ENCODE data around the gene SMO. TPM values are rescaled to one million over a fixed set of nuclear protein-coding genes. Genes with fewer than 3 reads are reported as not detected.

SMO gene
- total and polyA plus RNA-seq, 8 donors: 2.6 to 13.4 (median 4.3) TPM

DNA sequence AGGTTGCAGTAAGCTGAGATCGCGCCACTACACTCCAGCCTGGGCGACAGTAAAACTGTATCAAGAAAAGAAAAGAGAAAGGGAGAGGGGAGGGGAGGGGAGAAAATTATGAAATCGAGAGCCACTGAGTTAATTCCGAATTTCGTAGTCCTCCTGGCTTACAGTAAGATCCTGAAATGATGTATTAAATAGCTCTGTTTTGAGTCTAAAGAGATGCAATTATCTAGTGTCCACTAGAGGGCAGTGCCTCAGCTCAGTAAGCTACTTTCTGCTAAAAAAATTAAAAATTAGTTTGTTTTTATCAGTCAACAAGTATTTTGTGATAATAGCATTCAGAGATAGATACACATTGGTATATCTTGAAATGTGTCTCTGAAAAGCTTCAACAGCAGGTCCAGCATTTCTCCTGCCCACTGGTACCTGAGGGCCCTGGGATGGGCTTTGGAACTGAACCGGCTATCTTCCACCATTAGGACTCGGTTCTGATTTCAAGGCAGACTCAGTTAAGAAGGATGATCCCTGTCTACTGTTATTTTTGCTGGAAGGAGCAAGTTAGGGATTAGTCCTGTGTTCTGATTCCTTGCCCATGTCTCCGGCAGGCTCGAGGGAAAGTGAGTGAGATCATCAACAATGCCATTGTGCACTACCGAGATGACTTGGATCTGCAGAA, 24.4 kb upstream of the SMO start:
- Histone ChIP-seq H3K4me1 (no peaks in the 10 kb centered on the region), H3K9me3 (no peaks in the 10 kb centered on the region), H3K36me3 (no peaks in the 10 kb centered on the region), H3K27me3 (no peaks in the 10 kb centered on the region), H3K27ac (no peak overlapping the region), H3K4me3 (no peak overlapping the region)
- ATAC-seq (peak in 3 of 4 donors; percentile 57 to 78 (median 70)), DNase-seq (no peak), FAIRE-seq (no peak)
- intact Hi-C loops (cut with DNase I): no loop called here
- TF ChIP-seq, protein P1, sequence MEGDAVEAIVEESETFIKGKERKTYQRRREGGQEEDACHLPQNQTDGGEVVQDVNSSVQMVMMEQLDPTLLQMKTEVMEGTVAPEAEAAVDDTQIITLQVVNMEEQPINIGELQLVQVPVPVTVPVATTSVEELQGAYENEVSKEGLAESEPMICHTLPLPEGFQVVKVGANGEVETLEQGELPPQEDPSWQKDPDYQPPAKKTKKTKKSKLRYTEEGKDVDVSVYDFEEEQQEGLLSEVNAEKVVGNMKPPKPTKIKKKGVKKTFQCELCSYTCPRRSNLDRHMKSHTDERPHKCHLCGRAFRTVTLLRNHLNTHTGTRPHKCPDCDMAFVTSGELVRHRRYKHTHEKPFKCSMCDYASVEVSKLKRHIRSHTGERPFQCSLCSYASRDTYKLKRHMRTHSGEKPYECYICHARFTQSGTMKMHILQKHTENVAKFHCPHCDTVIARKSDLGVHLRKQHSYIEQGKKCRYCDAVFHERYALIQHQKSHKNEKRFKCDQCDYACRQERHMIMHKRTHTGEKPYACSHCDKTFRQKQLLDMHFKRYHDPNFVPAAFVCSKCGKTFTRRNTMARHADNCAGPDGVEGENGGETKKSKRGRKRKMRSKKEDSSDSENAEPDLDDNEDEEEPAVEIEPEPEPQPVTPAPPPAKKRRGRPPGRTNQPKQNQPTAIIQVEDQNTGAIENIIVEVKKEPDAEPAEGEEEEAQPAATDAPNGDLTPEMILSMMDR (IDR thresholded peaks at IDR 0.05): peak; percentile 65 to 87 (median 74)
- 59 to 63% methylated on average over 11 of the region's 11 CpGs for WGBS, 2 donors

DNA sequence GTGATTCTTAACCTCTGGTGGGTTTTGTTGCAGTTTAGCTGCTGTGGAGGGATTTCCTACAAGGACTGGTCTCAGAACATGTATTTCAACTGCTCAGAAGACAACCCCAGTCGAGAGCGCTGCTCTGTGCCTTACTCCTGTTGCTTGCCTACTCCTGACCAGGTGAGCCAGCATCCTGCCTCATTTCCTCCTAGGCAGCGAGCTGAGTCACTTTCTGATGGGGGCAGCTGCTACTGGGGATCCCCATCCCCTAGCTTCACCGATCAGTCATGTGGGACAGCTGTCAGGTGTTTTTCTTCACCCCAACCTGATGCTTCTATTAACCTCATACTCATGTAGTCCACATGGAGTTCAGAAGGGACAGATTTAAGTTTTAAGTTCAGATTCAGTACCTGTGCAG, 21.7 kb upstream of the SMO start:
- 82 to 88% methylated on average over 4 of the region's 4 CpGs for WGBS, 2 donors

DNA sequence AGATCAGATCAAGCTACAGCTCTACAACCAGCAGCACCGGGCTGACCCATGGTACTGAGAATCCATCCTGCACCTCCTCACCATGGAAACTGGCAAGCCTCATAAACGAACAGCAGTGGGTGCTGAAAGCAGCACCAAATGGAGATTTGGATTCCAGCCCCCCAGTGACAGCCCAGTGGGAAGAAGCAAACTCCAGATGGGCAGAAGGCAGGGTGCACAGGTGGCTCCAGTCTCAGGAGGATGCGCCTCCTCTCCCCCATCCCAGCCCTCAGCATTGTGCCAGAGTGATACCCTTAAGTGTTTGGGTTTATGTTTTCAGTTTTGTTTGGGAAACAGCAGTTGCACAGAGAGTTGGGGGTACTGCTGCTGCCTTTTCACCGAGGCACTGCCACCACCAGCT, 20.6 kb upstream of the SMO start:
- H3K36me3 ChIP-seq: no peaks in the 10 kb centered on the region
- H3K27ac ChIP-seq: no peak overlapping the region
- intact Hi-C loops (cut with DNase I): loop anchor here in 1 of 3 donors (5.0 kb wide), 1 partner anchor 39 kb away; no protein-coding TSS in a partner anchor
- WGBS, 2 donors: 86 to 87% methylated on average over 4 of the region's 4 CpGs
- H3K4me1 ChIP-seq: no peaks in the 10 kb centered on the region
- no peak for ATAC-seq
- no peaks in the 10 kb centered on the region for H3K9me3 ChIP-seq
- no peaks in the 10 kb centered on the region for H3K27me3 ChIP-seq
- DNase-seq: no peak
- H3K4me3 ChIP-seq: no peak overlapping the region
- TF ChIP-seq, protein P1 (IDR thresholded peaks at IDR 0.05): no peak
- FAIRE-seq: no peak

More for the DNA sequence above, 21.7 kb upstream of the SMO start:
- Histone ChIP-seq H3K27ac (no peak overlapping the region), H3K4me3 (no peak overlapping the region), H3K27me3 (no peaks in the 10 kb centered on the region), H3K4me1 (no peaks in the 10 kb centered on the region), H3K36me3 (no peaks in the 10 kb centered on the region), H3K9me3 (no peaks in the 10 kb centered on the region)
- no peak for FAIRE-seq
- intact Hi-C loops (cut with DNase I): loop anchor here in 1 of 3 donors (5.0 kb wide), 1 partner anchor 41 kb away; no protein-coding TSS in a partner anchor
- DNase-seq: no peak
- ATAC-seq: no peak
- TF ChIP-seq, protein P1 (IDR thresholded peaks at IDR 0.05): no peak

DNA sequence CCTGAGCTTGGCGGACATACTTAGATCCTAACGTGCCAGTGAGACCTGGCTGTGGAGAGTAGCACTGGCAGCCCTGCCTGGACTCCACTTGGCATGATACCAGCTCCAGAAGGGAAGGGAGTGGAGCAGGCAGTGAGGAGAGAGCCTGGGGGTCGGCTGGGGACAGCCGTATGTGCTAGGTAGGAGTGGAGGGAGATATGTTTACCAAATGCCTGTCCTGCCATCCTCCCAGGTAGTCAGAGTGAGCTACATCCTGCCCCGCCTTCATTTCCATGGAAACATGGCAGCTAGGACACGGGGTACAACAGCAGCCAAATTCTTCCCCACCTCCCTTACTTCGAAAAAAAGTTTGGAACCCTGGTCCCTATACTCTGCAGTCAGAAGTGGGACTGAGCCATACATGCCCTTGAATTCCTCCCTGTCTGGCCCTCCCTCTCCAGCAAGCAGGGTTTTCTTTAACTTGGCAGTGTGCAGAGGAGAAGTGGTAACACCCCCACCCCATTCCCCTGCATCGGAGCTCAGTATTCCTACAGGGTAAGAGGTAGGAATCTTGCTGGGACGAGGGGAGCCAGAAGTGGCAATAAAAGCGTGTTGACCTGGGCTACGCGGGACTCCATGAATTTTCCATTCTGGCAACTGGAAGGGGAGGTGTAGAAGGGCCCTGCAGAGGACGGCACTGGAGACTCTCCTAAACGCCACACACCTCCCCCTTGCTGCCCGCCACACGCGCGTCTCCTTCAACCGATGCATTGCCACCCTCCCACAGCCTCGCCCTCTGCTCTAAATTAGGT, 20.0 kb upstream of the SMO start:
- intact Hi-C loops (cut with DNase I): loop anchor here in 1 of 3 donors (5.0 kb wide), 1 partner anchor 39 kb away; no protein-coding TSS in a partner anchor
- Histone ChIP-seq H3K27me3 (no peaks in the 10 kb centered on the region), H3K36me3 (no peaks in the 10 kb centered on the region), H3K4me1 (no peaks in the 10 kb centered on the region), H3K4me3 (peak overlapping the region in 1 of 4 donors; percentile 55), H3K27ac (no peak overlapping the region), H3K9me3 (no peaks in the 10 kb centered on the region)
- DNase-seq (no peak), FAIRE-seq (no peak), ATAC-seq (peak in 3 of 4 donors; percentile 28 to 51 (median 33))
- TF ChIP-seq, protein P1 (IDR thresholded peaks at IDR 0.05): no peak
- WGBS, 2 donors: 65 to 66% methylated on average over 20 of the region's 20 CpGs

All from pancreas (tissue), 10 donors.